Neural crest cell (in vitro differentiated cells): ENCODE measurements around the gene GALNT15. TPM values are rescaled to one million over a fixed set of nuclear protein-coding genes. Genes with fewer than 3 reads are reported as not detected.

Experiments
- DNase-seq: peaks from one replicate; pipeline ENCODE4 v3.0.0; 2021; ENCODE audit warnings: low read depth, mixed read lengths, low spot score
- H3K27ac Mint-ChIP-seq: one replicate; pipeline ENCODE4 v1.8.0; 2021; ENCODE audit warnings: mild to moderate bottlenecking, mixed read lengths; ENCODE audit not compliant: unreplicated experiment
- H3K27me3 Mint-ChIP-seq: 2 replicates; pipeline ENCODE4 v1.8.0; 2021; ENCODE audit warnings: low read depth, mild to moderate bottlenecking, mixed read lengths
- H3K36me3 Mint-ChIP-seq: 2 replicates; pipeline ENCODE4 v1.8.0; 2021; ENCODE audit warnings: low read depth, mild to moderate bottlenecking, mixed read lengths
- H3K4me1 Mint-ChIP-seq: 2 replicates; pipeline ENCODE4 v1.8.0; 2021; ENCODE audit warnings: mixed read lengths
- H3K4me3 Mint-ChIP-seq: one replicate; pipeline ENCODE4 v1.8.0; 2021; ENCODE audit warnings: mild to moderate bottlenecking, mixed read lengths
- H3K9me3 Mint-ChIP-seq: 2 replicates; pipeline ENCODE4 v1.8.0; 2021; ENCODE audit warnings: mixed read lengths
- total RNA-seq: library from RNA; stranded (reverse); gene quantifications from 2 replicates; pipeline ENCODE4 v1.2.1, GENCODE V29; 2021
- TF ChIP-seq, protein P1 (sequence below): fragments of 200-600 bp; sonication (generic); conservative IDR thresholded peaks from 2 replicates; pipeline ENCODE4 v1.5.0; 2021; ENCODE audit warnings: antibody characterized with exemption, mild to moderate bottlenecking

Gene GALNT15
- total RNA-seq, 1 donor from 2014 or later = not detected

- TF ChIP-seq, protein P1, sequence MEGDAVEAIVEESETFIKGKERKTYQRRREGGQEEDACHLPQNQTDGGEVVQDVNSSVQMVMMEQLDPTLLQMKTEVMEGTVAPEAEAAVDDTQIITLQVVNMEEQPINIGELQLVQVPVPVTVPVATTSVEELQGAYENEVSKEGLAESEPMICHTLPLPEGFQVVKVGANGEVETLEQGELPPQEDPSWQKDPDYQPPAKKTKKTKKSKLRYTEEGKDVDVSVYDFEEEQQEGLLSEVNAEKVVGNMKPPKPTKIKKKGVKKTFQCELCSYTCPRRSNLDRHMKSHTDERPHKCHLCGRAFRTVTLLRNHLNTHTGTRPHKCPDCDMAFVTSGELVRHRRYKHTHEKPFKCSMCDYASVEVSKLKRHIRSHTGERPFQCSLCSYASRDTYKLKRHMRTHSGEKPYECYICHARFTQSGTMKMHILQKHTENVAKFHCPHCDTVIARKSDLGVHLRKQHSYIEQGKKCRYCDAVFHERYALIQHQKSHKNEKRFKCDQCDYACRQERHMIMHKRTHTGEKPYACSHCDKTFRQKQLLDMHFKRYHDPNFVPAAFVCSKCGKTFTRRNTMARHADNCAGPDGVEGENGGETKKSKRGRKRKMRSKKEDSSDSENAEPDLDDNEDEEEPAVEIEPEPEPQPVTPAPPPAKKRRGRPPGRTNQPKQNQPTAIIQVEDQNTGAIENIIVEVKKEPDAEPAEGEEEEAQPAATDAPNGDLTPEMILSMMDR = peak; percentile 97
- no peaks in the 10 kb centered on the region for H3K27me3 Mint-ChIP-seq
- DNase-seq = peak; percentile 81
- peaks cover 4% of the 10 kb centered on the region for H3K4me1 Mint-ChIP-seq
- no peak overlapping the region for H3K4me3 Mint-ChIP-seq
- no peaks in the 10 kb centered on the region for H3K9me3 Mint-ChIP-seq
- H3K27ac Mint-ChIP-seq = no peak overlapping the region
- no peaks in the 10 kb centered on the region for H3K36me3 Mint-ChIP-seq
Measured at GRCh38 chr3:16247282-16248061, 73.0 kb downstream of the GALNT15 start.

- H3K9me3 Mint-ChIP-seq = no peaks in the 10 kb centered on the region
- H3K4me1 Mint-ChIP-seq = peaks cover 4% of the 10 kb centered on the region
- TF ChIP-seq, protein P1 = no peak
- no peak overlapping the region for H3K4me3 Mint-ChIP-seq
- no peaks in the 10 kb centered on the region for H3K27me3 Mint-ChIP-seq
- H3K36me3 Mint-ChIP-seq = no peaks in the 10 kb centered on the region
- H3K27ac Mint-ChIP-seq = no peak overlapping the region
- DNase-seq = no peak
Measured at GRCh38 chr3:16248556-16248955, 74.1 kb downstream of the GALNT15 start.

GRCh38 chr3:16249336-16249735, 74.9 kb downstream of the GALNT15 start:
- TF ChIP-seq, protein P1 = peak; percentile 50
- peak; percentile 29 for DNase-seq
- peaks cover 4% of the 10 kb centered on the region for H3K4me1 Mint-ChIP-seq
- no peaks in the 10 kb centered on the region for H3K36me3 Mint-ChIP-seq
- H3K27me3 Mint-ChIP-seq = no peaks in the 10 kb centered on the region
- H3K9me3 Mint-ChIP-seq = no peaks in the 10 kb centered on the region
- H3K4me3 Mint-ChIP-seq = no peak overlapping the region
- H3K27ac Mint-ChIP-seq = no peak overlapping the region

GRCh38 chr3:16249886-16250285, 75.4 kb downstream of the GALNT15 start:
- H3K4me1 Mint-ChIP-seq = peaks cover 4% of the 10 kb centered on the region
- no peaks in the 10 kb centered on the region for H3K9me3 Mint-ChIP-seq
- no peak overlapping the region for H3K27ac Mint-ChIP-seq
- no peaks in the 10 kb centered on the region for H3K27me3 Mint-ChIP-seq
- DNase-seq = no peak
- TF ChIP-seq, protein P1 = no peak
- H3K4me3 Mint-ChIP-seq = no peak overlapping the region
- no peaks in the 10 kb centered on the region for H3K36me3 Mint-ChIP-seq

DNA sequence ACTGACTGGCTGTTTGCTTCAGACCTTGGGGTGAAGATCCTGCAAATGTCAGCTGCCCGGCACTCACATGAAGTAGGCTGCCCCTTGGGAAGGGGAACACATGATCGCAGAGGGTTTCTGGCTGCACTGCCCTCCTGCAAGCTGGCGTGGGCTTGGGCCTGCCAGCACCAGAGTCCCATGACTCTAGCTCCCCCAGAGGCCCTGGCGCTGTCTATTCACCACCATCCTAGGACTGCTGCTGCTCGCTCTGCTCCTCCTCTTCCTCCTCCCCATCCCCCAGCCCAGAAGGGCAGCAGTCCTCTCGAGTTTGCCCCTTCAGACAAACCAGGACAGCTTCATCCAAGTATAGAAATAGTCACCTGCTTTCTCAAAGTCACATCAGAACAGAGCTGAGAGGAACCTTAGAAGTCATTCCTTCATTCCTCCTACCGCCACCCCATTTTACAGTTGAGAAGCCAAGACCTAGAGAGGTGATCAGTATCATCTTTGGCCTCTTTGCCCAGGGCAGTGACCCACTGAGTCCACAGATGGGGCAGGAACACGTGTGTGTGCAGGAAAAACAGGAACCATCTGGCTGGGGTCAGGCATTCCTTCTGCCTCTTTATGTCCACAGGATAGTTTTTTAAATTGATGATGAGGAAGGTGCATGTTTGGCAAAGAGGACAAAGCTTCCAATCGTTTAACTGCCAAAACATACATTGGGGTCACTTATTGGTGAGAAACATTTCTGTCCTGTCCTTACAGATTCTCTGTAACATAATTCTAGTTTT, 77.0 kb downstream of the GALNT15 start:
- TF ChIP-seq, protein P1 = no peak
- H3K4me1 Mint-ChIP-seq = peaks cover 4% of the 10 kb centered on the region
- H3K27ac Mint-ChIP-seq = no peak overlapping the region
- H3K4me3 Mint-ChIP-seq = no peak overlapping the region
- no peaks in the 10 kb centered on the region for H3K36me3 Mint-ChIP-seq
- H3K9me3 Mint-ChIP-seq = no peaks in the 10 kb centered on the region
- no peak for DNase-seq
- no peaks in the 10 kb centered on the region for H3K27me3 Mint-ChIP-seq
